H1 (cell line): ENCODE measurements around the gene CYP4F11. TPM values are rescaled to one million over a fixed set of nuclear protein-coding genes. Genes with fewer than 3 reads are reported as not detected.

ENCODE experiments used
- CTCF ChIA-PET: fragments of 300-600 bp; sonication (Branson Sonifier 250); formaldehyde crosslinking; loops from one replicate; lab custom pipeline; 2021; ENCODE audit not compliant: partially characterized antibody; lab: Charles Lee
- POLR2A ChIA-PET: fragments of 300-600 bp; sonication (Branson Sonifier 250); formaldehyde crosslinking; loops from one replicate; lab custom pipeline; 2021; ENCODE audit warnings: inconsistent platforms; ENCODE audit not compliant: partially characterized antibody; lab: Charles Lee
- DNase-seq, 2 experiments: peaks; one replicate each; pipeline versions ENCODE4 v3.0.0 to v3.0.0-alpha.2; 2010 to 2022; ENCODE audit warnings: low spot score in 2 of 2, low read depth in 1 of 2, mixed read lengths in 1 of 2
- FAIRE-seq: peaks from 2 replicates; lab custom pipeline; 2011; peaks lifted over from hg19 to GRCh38; lab: Jason Lieb, UNC
- H2AFZ ChIP-seq: 2 replicates; pipeline ENCODE4 v1.8.1; 2012; ENCODE audit warnings: low read length, inconsistent platforms
- H2AK5ac ChIP-seq: 2 replicates; pipeline ENCODE4 v1.6.1; 2013; ENCODE audit warnings: low read depth, low read length
- H2BK120ac ChIP-seq: replicated peaks from 2 replicates; pipeline ENCODE3; 2013; ENCODE audit warnings: low read depth, low read length, inconsistent platforms
- H2BK12ac ChIP-seq: 2 replicates; pipeline ENCODE4 v1.6.1; 2013; ENCODE audit warnings: low read depth, low read length
- H2BK15ac ChIP-seq: 2 replicates; pipeline ENCODE4 v1.6.1; 2013; ENCODE audit warnings: low read length
- H2BK20ac ChIP-seq: 2 replicates; pipeline ENCODE4 v1.6.1; 2013; ENCODE audit warnings: low read length
- H2BK5ac ChIP-seq: 2 replicates; pipeline ENCODE4 v1.6.1; 2013; ENCODE audit warnings: low read depth, low read length
- H3K14ac ChIP-seq: 2 replicates; pipeline ENCODE4 v1.6.1; 2013; ENCODE audit warnings: inconsistent platforms; ENCODE audit not compliant: insufficient read length
- H3K18ac ChIP-seq: 2 replicates; pipeline ENCODE4 v1.6.1; 2013; ENCODE audit warnings: low read length; ENCODE audit errors: extremely low read depth
- H3K23ac ChIP-seq: 2 replicates; pipeline ENCODE4 v1.6.1; 2013; ENCODE audit warnings: inconsistent platforms; ENCODE audit not compliant: insufficient read length
- H3K23me2 ChIP-seq: 2 replicates; pipeline ENCODE4 v1.6.1; 2013; ENCODE audit warnings: low read depth, low read length
- H3K27ac ChIP-seq: 2 replicates; pipeline ENCODE4 v1.6.1; 2011; ENCODE audit warnings: low read depth, low read length, inconsistent platforms
- H3K27me3 ChIP-seq, 4 experiments: replicated peaks in 1 of 4; 1 replicate in 1 of 4; 2 replicates in 3 of 4; pipeline versions ENCODE4 v1.6.1 to v1.8.1; 2011 to 2013; ENCODE audit warnings: low read length in 3 of 4, mild to moderate bottlenecking in 3 of 4, inconsistent platforms in 2 of 4, mixed read lengths in 2 of 4, moderate library complexity in 1 of 4; ENCODE audit not compliant: control insufficient read depth in 3 of 4, insufficient read depth in 3 of 4; ENCODE audit errors: extremely low read depth in 1 of 4
- H3K36me3 ChIP-seq, 4 experiments: 2 replicates each; pipeline versions ENCODE4 v1.6.1 to v1.8.1; 2011 to 2013; ENCODE audit warnings: mild to moderate bottlenecking in 4 of 4, low read length in 3 of 4, moderate library complexity in 2 of 4, control low read depth in 1 of 4, inconsistent platforms in 1 of 4; ENCODE audit not compliant: insufficient read depth in 4 of 4, control insufficient read depth in 2 of 4
- H3K4ac ChIP-seq: replicated peaks from 2 replicates; pipeline ENCODE3; 2013; ENCODE audit warnings: low read length, low read depth, mixed read lengths, inconsistent platforms; ENCODE audit not compliant: insufficient read length
- H3K4me1 ChIP-seq, 4 experiments: replicated peaks in 1 of 4; 1 replicate in 1 of 4; 2 replicates in 3 of 4; pipeline versions ENCODE4 v1.6.1 to v1.8.1; 2011 to 2013; ENCODE audit warnings: low read length in 3 of 4, inconsistent platforms in 2 of 4, mixed read lengths in 1 of 4; ENCODE audit not compliant: insufficient read depth in 4 of 4, control insufficient read depth in 3 of 4
- H3K4me2 ChIP-seq, 2 experiments: 2 replicates each; pipeline versions ENCODE4 v1.6.1 to v1.8.1; 2011 to 2013; ENCODE audit warnings: low read depth in 2 of 2, low read length in 2 of 2, control low read depth in 1 of 2, inconsistent platforms in 1 of 2, mild to moderate bottlenecking in 1 of 2; ENCODE audit not compliant: insufficient read depth in 1 of 2
- H3K4me3 ChIP-seq, 4 experiments: fragments of 200-600, 300-600 bp in 1 of 4; sonication (generic), shearing (Covaris generic), sonication (Bioruptor Twin) in 1 of 4; 2 replicates each; pipeline versions ENCODE4 v1.5.1 to v1.8.1; 2011 to 2016; ENCODE audit warnings: low read length in 4 of 4, low read depth in 3 of 4, control low read depth in 2 of 4, inconsistent platforms in 2 of 4, mild to moderate bottlenecking in 2 of 4, mixed read lengths in 1 of 4, moderate library complexity in 1 of 4; ENCODE audit not compliant: insufficient read depth in 2 of 4; ENCODE audit errors: extremely low read depth in 1 of 4
- H3K56ac ChIP-seq: replicated peaks from 2 replicates; pipeline ENCODE3; 2013; ENCODE audit warnings: low read depth, mild to moderate bottlenecking, mixed read lengths, low read length, inconsistent platforms; ENCODE audit not compliant: insufficient read length
- H3K79me1 ChIP-seq: 2 replicates; pipeline ENCODE4 v1.6.1; 2013; ENCODE audit warnings: low read depth, low read length, control low read depth
- H3K79me2 ChIP-seq, 2 experiments: 2 replicates each; pipeline versions ENCODE4 v1.6.1 to v1.8.1; 2012 to 2013; ENCODE audit warnings: low read length in 2 of 2, mild to moderate bottlenecking in 2 of 2, inconsistent platforms in 1 of 2; ENCODE audit not compliant: insufficient read depth in 2 of 2, control insufficient read depth in 1 of 2
- H3K9ac ChIP-seq, 4 experiments: replicated peaks in 1 of 4; 1 replicate in 1 of 4; 2 replicates in 3 of 4; pipeline versions ENCODE4 v1.6.1 to v1.8.1; 2011 to 2013; ENCODE audit warnings: low read depth in 3 of 4, low read length in 3 of 4, control low read depth in 2 of 4, mild to moderate bottlenecking in 2 of 4, moderate library complexity in 2 of 4, inconsistent platforms in 1 of 4; ENCODE audit errors: extremely low read depth in 1 of 4
- H3K9me3 ChIP-seq, 2 experiments: 2 replicates each; pipeline versions ENCODE4 v1.6.1 to v1.8.1; 2012 to 2013; ENCODE audit warnings: mild to moderate bottlenecking in 2 of 2, moderate library complexity in 2 of 2, control low read depth in 1 of 2, inconsistent platforms in 1 of 2, low read depth in 1 of 2, low read length in 1 of 2, mixed read lengths in 1 of 2; ENCODE audit not compliant: insufficient read depth in 2 of 2
- H4K20me1 ChIP-seq, 2 experiments: replicated peaks in 1 of 2; 2 replicates each; pipeline versions ENCODE3 to v1.8.1; 2011 to 2013; ENCODE audit warnings: inconsistent platforms in 2 of 2, low read length in 2 of 2, mild to moderate bottlenecking in 1 of 2; ENCODE audit not compliant: insufficient read depth in 2 of 2, control insufficient read depth in 1 of 2
- H4K5ac ChIP-seq: 2 replicates; pipeline ENCODE4 v1.6.1; 2013; ENCODE audit warnings: low read length, low read depth, mixed read lengths, inconsistent platforms; ENCODE audit not compliant: insufficient read length
- H4K8ac ChIP-seq: 2 replicates; pipeline ENCODE4 v1.8.0; 2013; ENCODE audit warnings: mild to moderate bottlenecking, moderate library complexity, low read length, inconsistent platforms; ENCODE audit not compliant: insufficient read depth; ENCODE audit errors: extremely low read depth
- H4K91ac ChIP-seq: replicated peaks from 2 replicates; pipeline ENCODE3; 2013; ENCODE audit warnings: low read length, mixed read lengths, inconsistent platforms; ENCODE audit not compliant: insufficient read length
- CTBP2 ChIP-seq: IDR thresholded peaks from 2 replicates; pipeline ENCODE4 v1.7.0; 2011; ENCODE audit warnings: borderline replicate concordance, mild to moderate bottlenecking, moderate library complexity, mixed read lengths, low read length; ENCODE audit not compliant: insufficient read depth, insufficient read length
- HDAC2 ChIP-seq, 2 experiments: fragments of 300-600 bp in 1 of 2; sonication (generic) in 1 of 2; IDR thresholded peaks; 2 replicates each; pipeline ENCODE4 v1.6.1; 2011 to 2012; ENCODE audit warnings: low read depth in 2 of 2, low read length in 2 of 2, mild to moderate bottlenecking in 2 of 2, moderate library complexity in 2 of 2, borderline replicate concordance in 1 of 2, inconsistent platforms in 1 of 2
- KDM5A ChIP-seq: fragments of 200-600 bp; IDR thresholded peaks from 2 replicates; pipeline ENCODE4 v1.7.1; 2012; ENCODE audit warnings: mild to moderate bottlenecking, low read length, inconsistent platforms, mixed read lengths
- NANOG ChIP-seq: IDR thresholded peaks from 2 replicates; pipeline ENCODE4 v1.6.1; 2011; ENCODE audit warnings: low read length, low read depth, mild to moderate bottlenecking, inconsistent platforms; ENCODE audit not compliant: insufficient read depth, poor library complexity, severe bottlenecking
- NRF1 ChIP-seq: IDR thresholded peaks from 2 replicates; pipeline ENCODE4 v1.6.1; 2011; ENCODE audit warnings: mild to moderate bottlenecking, low read depth, low read length, improper control_type of control experiment
- POLR2A ChIP-seq, 2 experiments: IDR thresholded peaks; 1 replicate in 1 of 2; 2 replicates in 1 of 2; pipeline ENCODE4 v1.6.1; 2011; ENCODE audit warnings: low read depth in 2 of 2, low read length in 2 of 2, mild to moderate bottlenecking in 2 of 2; ENCODE audit errors: control extremely low read depth in 1 of 2
- SAP30 ChIP-seq: fragments of 300-600 bp; sonication (generic); IDR thresholded peaks from 2 replicates; pipeline ENCODE4 v1.7.1; 2012; ENCODE audit warnings: low read length, moderate library complexity, mild to moderate bottlenecking, inconsistent platforms; ENCODE audit not compliant: insufficient read depth, insufficient replicate concordance
- TBP ChIP-seq: IDR thresholded peaks from 2 replicates; pipeline ENCODE4 v1.6.1; 2011; ENCODE audit warnings: low read depth, low read length, improper control_type of control experiment
- WGBS, 2 experiments: shearing (Covaris generic) in 1 of 2; methylation state at CpG; one replicate each; pipeline versions ENCODE4 v1.1.6 to v1.1.7; 2013 to 2015; ENCODE audit warnings: low lambda C conversion rate in 2 of 2, mixed read lengths in 2 of 2, inconsistent platforms in 1 of 2, low coverage in 1 of 2, missing lambda C conversion rate in 1 of 2; ENCODE audit not compliant: insufficient replicate concordance in 2 of 2, insufficient coverage in 1 of 2, insufficient read length in 1 of 2; ENCODE audit errors: extremely low coverage in 1 of 2, missing lambda C conversion rate in 1 of 2; 5-methylcytosine and 5-hydroxymethylcytosine counted together
- polyA plus RNA-seq, 7 experiments: library from polyadenylated mRNA; depleted of rRNA in 3 of 7; stranded (reverse) in 5 of 7; unstranded in 2 of 7; fragments of >200 nt in 5 of 7; fragments of 200-250 nt in 2 of 7; gene quantifications; 1 replicate in 5 of 7; 2 replicates in 1 of 7; 4 replicates in 1 of 7; pipeline versions ENCODE4 v1.2.1 to v1.2.3, GENCODE V29; 2011 to 2013; ENCODE audit warnings: missing spikeins in 2 of 7, mixed read lengths in 2 of 7
- total RNA-seq: library from RNA; stranded (reverse); fragmentation: NEBNext Ultra II Directional; extraction: Animal tissue kit (Norgen Biotek cat#: 25700); gene quantifications from 2 replicates; pipeline ENCODE4 v1.2.1, GENCODE V29; 2021

The CYP4F11 gene
- total and polyA plus RNA-seq, 2 of the 8 experiments (the other 6 are each of a cell fraction or from before 2014, with no cell fraction given), result not detected

DNA sequence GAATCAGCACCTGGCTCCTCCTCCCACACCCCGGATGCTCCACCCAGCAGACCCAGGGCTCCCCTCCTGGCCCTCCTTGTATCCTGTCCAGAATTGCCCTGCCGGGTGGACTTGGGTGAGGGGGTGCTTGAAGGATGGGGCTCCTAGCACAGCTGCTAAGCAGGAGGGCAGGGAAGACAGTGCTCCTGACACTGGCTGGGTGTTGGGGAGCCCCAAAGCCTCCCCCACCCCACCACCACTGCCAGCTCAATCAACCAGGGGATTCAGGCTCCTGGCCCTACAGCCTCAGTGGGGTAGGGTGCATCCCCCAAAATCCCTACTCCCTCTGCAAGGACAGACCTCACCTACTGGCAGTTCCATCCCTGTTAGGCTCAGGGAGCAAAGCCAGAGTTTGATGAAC, 2.6 kb upstream of the CYP4F11 start:
- Histone ChIP-seq H2BK12ac (no peak overlapping the region), H2BK20ac (no peak overlapping the region), H2BK5ac (no peak overlapping the region), H2BK120ac (no peak overlapping the region), H3K56ac (no peak overlapping the region), H3K4me2 (no peak overlapping the region), H3K9ac (no peak overlapping the region), H3K27ac (no peak overlapping the region), H3K79me1 (no peaks in the 10 kb centered on the region), H3K27me3 (no peaks in the 10 kb centered on the region), H4K91ac (no peak overlapping the region), H2AK5ac (no peak overlapping the region), H3K4ac (no peak overlapping the region), H4K5ac (no peak overlapping the region), H2AFZ (no peak overlapping the region), H3K4me1 (no peaks in the 10 kb centered on the region), H3K9me3 (peaks cover 62 to 76% of the 10 kb centered on the region in 2 experiments), H4K8ac (no peak overlapping the region), H3K23ac (no peak overlapping the region), H3K36me3 (no peaks in the 10 kb centered on the region), H2BK15ac (no peak overlapping the region), H3K4me3 (no peak overlapping the region), H3K23me2 (no peaks in the 10 kb centered on the region), H3K18ac (no peak overlapping the region), H3K79me2 (no peaks in the 10 kb centered on the region), H3K14ac (no peak overlapping the region), H4K20me1 (no peaks in the 10 kb centered on the region)
- DNase-seq, result no peak
- POLR2A ChIA-PET, result no interaction called here
- CTCF ChIA-PET, result no interaction called here
- no peak for TF ChIP-seq TBP
- TF ChIP-seq SAP30, result no peak
- TF ChIP-seq NANOG, result no peak
- no peak for TF ChIP-seq POLR2A (IDR thresholded peaks at IDR 0.05; ENCODE audit: control extremely low read depth in 1 of 2, low read depth in 2 of 2, low read length in 2 of 2)
- no peak for TF ChIP-seq KDM5A
- TF ChIP-seq HDAC2 (IDR thresholded peaks at IDR 0.05; ENCODE audit: borderline replicate concordance in 1 of 2, low read depth in 2 of 2, low read length in 2 of 2), result no peak
- no peak for TF ChIP-seq NRF1
- no peak for TF ChIP-seq CTBP2
- 85% methylated on average over 2 of the region's 2 CpGs; no CpG with 5 or more reads in 1 of the 2 experiments for WGBS, 2 experiments
- no peak for FAIRE-seq
